Liver (tissue), 9 donors: ENCODE measurements around the gene VSIG10L2. TPM values are rescaled to one million over a fixed set of nuclear protein-coding genes. Genes with fewer than 3 reads are reported as not detected.

ENCODE experiments used
- DNase-seq: peaks from one replicate; pipeline ENCODE4 v3.0.0-alpha.2; 2017; ENCODE audit warnings: low spot score
- H3K27ac ChIP-seq, 2 donors: one replicate each; pipeline ENCODE4 v1.7.0; 2013; ENCODE audit warnings: inconsistent platforms in 2 of 2, low read length in 2 of 2, control low read depth in 1 of 2, low read depth in 1 of 2, mild to moderate bottlenecking in 1 of 2
- H3K27me3 ChIP-seq, 4 donors: one replicate each; pipeline versions ENCODE4 v1.6.1 to v1.7.0; 2013; ENCODE audit warnings: low read length in 3 of 4, inconsistent platforms in 1 of 4, mild to moderate bottlenecking in 1 of 4, moderate library complexity in 1 of 4; ENCODE audit not compliant: control insufficient read depth in 4 of 4, insufficient read depth in 4 of 4
- H3K36me3 ChIP-seq, 4 donors: one replicate each; pipeline versions ENCODE4 v1.6.1 to v1.7.0; 2013; ENCODE audit warnings: low read length in 3 of 4, mild to moderate bottlenecking in 3 of 4, low read depth in 1 of 4, moderate library complexity in 1 of 4; ENCODE audit not compliant: control insufficient read depth in 4 of 4, insufficient read depth in 3 of 4
- H3K4me1 ChIP-seq, 4 donors: one replicate each; pipeline versions ENCODE4 v1.6.1 to v1.7.0; 2013; ENCODE audit warnings: low read length in 3 of 4, mild to moderate bottlenecking in 3 of 4, moderate library complexity in 1 of 4; ENCODE audit not compliant: control insufficient read depth in 4 of 4, insufficient read depth in 4 of 4
- H3K4me3 ChIP-seq, 3 donors: one replicate each; pipeline versions ENCODE4 v1.6.1 to v1.7.0; 2013; ENCODE audit warnings: low read length in 3 of 3, control low read depth in 1 of 3, low read depth in 1 of 3, mild to moderate bottlenecking in 1 of 3
- H3K9ac ChIP-seq, 2 donors: one replicate each; pipeline ENCODE4 v1.7.0; 2013; ENCODE audit warnings: low read length in 2 of 2, mild to moderate bottlenecking in 2 of 2, moderate library complexity in 2 of 2, control low read depth in 1 of 2, low read depth in 1 of 2
- H3K9me3 ChIP-seq, 4 donors: one replicate each; pipeline versions ENCODE4 v1.6.1 to v1.7.0; 2013; ENCODE audit warnings: low read length in 3 of 4; ENCODE audit not compliant: control insufficient read depth in 4 of 4
- EGR1 ChIP-seq, 2 donors: IDR thresholded peaks; 2 replicates each; pipeline ENCODE4 v1.6.1; 2016 to 2018; ENCODE audit warnings: antibody characterized with exemption in 2 of 2, low read depth in 2 of 2
- FOXA1 ChIP-seq: IDR thresholded peaks from 2 replicates; pipeline ENCODE4 v1.6.1; 2016; ENCODE audit warnings: antibody characterized with exemption
- FOXA2 ChIP-seq: IDR thresholded peaks from 2 replicates; pipeline ENCODE4 v1.6.1; 2016; ENCODE audit warnings: antibody characterized with exemption
- GABPA ChIP-seq, 2 donors: IDR thresholded peaks in 1 of 2; conservative IDR thresholded peaks in 1 of 2; 2 replicates each; pipeline ENCODE4 v1.6.1; 2016; ENCODE audit warnings: antibody characterized with exemption in 2 of 2, mild to moderate bottlenecking in 1 of 2, moderate library complexity in 1 of 2
- HNF4A ChIP-seq, 2 donors: conservative IDR thresholded peaks; 2 replicates each; pipeline ENCODE4 v1.6.1; 2016; ENCODE audit warnings: antibody characterized with exemption in 2 of 2, mild to moderate bottlenecking in 2 of 2
- HNF4G ChIP-seq: IDR thresholded peaks from 2 replicates; pipeline ENCODE4 v1.6.1; 2016; ENCODE audit warnings: antibody characterized with exemption
- JUND ChIP-seq, 2 donors: IDR thresholded peaks; 2 replicates each; pipeline ENCODE4 v1.6.1; 2016; ENCODE audit warnings: antibody characterized with exemption in 2 of 2
- NR2F2 ChIP-seq: IDR thresholded peaks from 2 replicates; pipeline ENCODE4 v1.6.1; 2016; ENCODE audit warnings: antibody characterized with exemption
- RAD21 ChIP-seq, 2 donors: IDR thresholded peaks; 2 replicates each; pipeline ENCODE4 v1.6.1; 2016; ENCODE audit warnings: antibody characterized with exemption in 2 of 2, mild to moderate bottlenecking in 2 of 2
- RXRA ChIP-seq, 2 donors: IDR thresholded peaks; 2 replicates each; pipeline ENCODE4 v1.6.1; 2017 to 2018; ENCODE audit warnings: antibody characterized with exemption in 2 of 2, mild to moderate bottlenecking in 1 of 2
- SP1 ChIP-seq: IDR thresholded peaks from 2 replicates; pipeline ENCODE4 v1.6.1; 2018; ENCODE audit warnings: antibody characterized with exemption, mild to moderate bottlenecking
- TAF1 ChIP-seq: conservative IDR thresholded peaks from 2 replicates; pipeline ENCODE4 v1.6.1; 2016; ENCODE audit warnings: antibody characterized with exemption, mild to moderate bottlenecking
- YY1 ChIP-seq: IDR thresholded peaks from 2 replicates; pipeline ENCODE4 v1.6.1; 2016; ENCODE audit warnings: antibody characterized with exemption, mild to moderate bottlenecking
- WGBS: extraction: QIAGEN DNeasy Blood & Tissue Kit; methylation state at CpG from one replicate; pipeline ENCODE4 v1.1.7; 2013; 5-methylcytosine and 5-hydroxymethylcytosine counted together
- polyA plus RNA-seq, 2 donors: library from polyadenylated mRNA; stranded (reverse) in 1 of 2; unstranded in 1 of 2; fragments of 200-250 nt in 1 of 2; fragments of >200 nt in 1 of 2; fragmentation: Nextera tagmentation in 1 of 2; extraction: Ambion mirVana in 1 of 2; gene quantifications; one replicate each; pipeline versions ENCODE4 v1.2.1 to v1.2.3, GENCODE V29; 2013 to 2015
- total RNA-seq, 2 donors: library from RNA; depleted of rRNA; stranded (reverse); fragments of >200 nt; gene quantifications; one replicate each; pipeline ENCODE4 v1.2.3, GENCODE V29; 2014
- TF ChIP-seq, protein P1 (sequence below): IDR thresholded peaks from 2 replicates; pipeline ENCODE4 v1.6.1; 2016; ENCODE audit warnings: antibody characterized with exemption
- TF ChIP-seq, protein P2 (sequence below): IDR thresholded peaks from 2 replicates; pipeline ENCODE4 v1.6.1; 2016; ENCODE audit warnings: antibody characterized with exemption
- TF ChIP-seq, protein P3 (sequence below): fragments of 150-350 bp; IDR thresholded peaks from 2 replicates; pipeline ENCODE4 v1.5.1; 2017; ENCODE audit warnings: improper control_type of control experiment, low read depth, low read length; ENCODE audit not compliant: missing input control
- TF ChIP-seq, protein P4 (sequence below): IDR thresholded peaks from 2 replicates; pipeline ENCODE4 v1.6.1; 2016; ENCODE audit warnings: antibody characterized with exemption
- TF ChIP-seq, protein P5 (sequence below): IDR thresholded peaks from 2 replicates; pipeline ENCODE4 v1.6.1; 2016; ENCODE audit warnings: antibody characterized with exemption, mild to moderate bottlenecking
- donor health status: healthy.
- donor health status: healthy.
- donor health status: healthy.
- donor health status: healthy.
- donor health status: healthy.

The VSIG10L2 gene
- total and polyA plus RNA-seq, 4 donors, result not detected

DNA sequence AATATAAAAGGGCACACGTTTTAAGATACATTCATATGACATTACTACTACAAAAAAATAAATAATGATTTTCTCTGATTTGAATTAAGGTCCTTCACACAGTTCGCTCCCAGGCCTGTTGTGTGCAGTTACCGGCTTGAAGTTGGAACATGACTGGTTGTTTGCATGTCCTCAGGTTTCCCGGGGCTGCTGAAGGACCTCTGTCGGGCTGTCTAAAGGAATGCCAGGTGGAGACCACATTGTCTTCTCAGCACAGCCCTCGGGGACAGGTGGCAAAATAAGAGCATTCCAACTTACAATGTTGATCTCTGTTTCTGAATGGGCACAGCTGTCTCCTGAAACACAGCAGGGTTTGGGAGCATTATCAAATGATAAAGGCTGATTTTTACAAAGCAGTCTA, 14.9 kb downstream of the VSIG10L2 start:
- no peaks in the 10 kb centered on the region for H3K4me1 ChIP-seq
- peaks cover 0 to 2% (median 0%) of the 10 kb centered on the region in 4 donors for H3K36me3 ChIP-seq
- no peaks in the 10 kb centered on the region for H3K9me3 ChIP-seq
- TF ChIP-seq HNF4A (conservative IDR thresholded peaks at IDR 0.05) (no peak), SP1 (no peak)
- no peak overlapping the region for H3K4me3 ChIP-seq
- no peak overlapping the region for H3K27ac ChIP-seq
- DNase-seq, result no peak
- H3K9ac ChIP-seq, result no peak overlapping the region
- H3K27me3 ChIP-seq, result no peaks in the 10 kb centered on the region
- 89% methylated on average over 6 of the region's 6 CpGs for WGBS

DNA sequence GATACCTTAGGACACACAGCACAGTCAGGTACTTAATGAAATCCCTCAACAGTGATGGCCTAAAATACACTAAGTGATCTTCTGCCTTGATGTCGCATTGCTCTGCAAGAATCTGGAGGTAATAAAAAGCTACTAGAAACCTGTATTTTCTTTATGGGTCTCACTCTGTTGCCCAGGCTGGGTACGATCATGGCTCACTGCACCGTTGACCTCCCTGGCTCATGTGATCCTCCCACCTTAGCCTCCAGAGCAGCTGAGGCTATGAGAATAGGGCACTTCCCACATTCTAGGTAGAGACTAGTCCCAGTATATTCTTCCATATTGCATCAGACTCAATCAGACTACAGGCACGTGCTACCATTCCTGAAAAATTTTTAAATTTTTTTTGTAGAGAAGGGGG, 21.7 kb downstream of the VSIG10L2 start:
- Histone ChIP-seq H3K27ac (no peak overlapping the region), H3K9ac (no peak overlapping the region), H3K9me3 (no peaks in the 10 kb centered on the region), H3K36me3 (no peaks in the 10 kb centered on the region), H3K4me3 (no peak overlapping the region), H3K4me1 (peaks cover 3 to 10% (median 5%) of the 10 kb centered on the region in 4 donors), H3K27me3 (no peaks in the 10 kb centered on the region)
- 97% methylated on average over 4 of the region's 4 CpGs for WGBS
- DNase-seq, result no peak
- no peak for TF ChIP-seq RAD21 (IDR thresholded peaks at IDR 0.05)
- TF ChIP-seq FOXA1, result no peak

DNA sequence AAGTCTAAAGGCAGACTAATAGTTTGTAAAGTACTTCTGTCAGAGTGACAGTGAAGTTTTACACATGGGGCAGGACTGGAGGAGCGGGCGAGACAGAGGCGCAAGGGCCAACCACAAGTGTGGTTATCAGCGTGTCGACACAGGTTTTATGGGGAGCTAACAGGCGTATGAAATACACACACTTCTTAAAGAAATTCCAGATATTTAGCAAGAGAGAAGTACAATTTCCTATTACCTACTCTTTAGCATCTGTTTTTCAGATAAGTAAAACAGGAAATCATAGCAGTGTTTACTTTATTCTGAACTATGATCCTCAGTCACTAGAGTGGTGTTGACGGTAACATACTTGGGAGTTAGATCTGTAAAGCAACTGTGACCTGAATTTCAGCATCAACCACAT, 22.5 kb downstream of the VSIG10L2 start:
- no peak for DNase-seq

More for the DNA sequence above, 22.5 kb downstream of the VSIG10L2 start:
- Histone ChIP-seq H3K9ac (peak overlapping the region in 1 of 2 donors; percentile 30), H3K36me3 (no peaks in the 10 kb centered on the region), H3K4me1 (peaks cover 3 to 10% (median 5%) of the 10 kb centered on the region in 4 donors), H3K9me3 (no peaks in the 10 kb centered on the region), H3K4me3 (no peak overlapping the region), H3K27me3 (no peaks in the 10 kb centered on the region), H3K27ac (peak overlapping the region; percentile 56 to 61)
- no peak for TF ChIP-seq TAF1
- peak; percentile 32 for TF ChIP-seq NR2F2
- peak; percentile 93 for TF ChIP-seq SP1
- TF ChIP-seq, protein P1, sequence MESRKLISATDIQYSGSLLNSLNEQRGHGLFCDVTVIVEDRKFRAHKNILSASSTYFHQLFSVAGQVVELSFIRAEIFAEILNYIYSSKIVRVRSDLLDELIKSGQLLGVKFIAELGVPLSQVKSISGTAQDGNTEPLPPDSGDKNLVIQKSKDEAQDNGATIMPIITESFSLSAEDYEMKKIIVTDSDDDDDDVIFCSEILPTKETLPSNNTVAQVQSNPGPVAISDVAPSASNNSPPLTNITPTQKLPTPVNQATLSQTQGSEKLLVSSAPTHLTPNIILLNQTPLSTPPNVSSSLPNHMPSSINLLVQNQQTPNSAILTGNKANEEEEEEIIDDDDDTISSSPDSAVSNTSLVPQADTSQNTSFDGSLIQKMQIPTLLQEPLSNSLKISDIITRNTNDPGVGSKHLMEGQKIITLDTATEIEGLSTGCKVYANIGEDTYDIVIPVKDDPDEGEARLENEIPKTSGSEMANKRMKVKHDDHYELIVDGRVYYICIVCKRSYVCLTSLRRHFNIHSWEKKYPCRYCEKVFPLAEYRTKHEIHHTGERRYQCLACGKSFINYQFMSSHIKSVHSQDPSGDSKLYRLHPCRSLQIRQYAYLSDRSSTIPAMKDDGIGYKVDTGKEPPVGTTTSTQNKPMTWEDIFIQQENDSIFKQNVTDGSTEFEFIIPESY, result peak; percentile 42
- peak; percentile 36 for TF ChIP-seq YY1
- TF ChIP-seq FOXA2, result peak; percentile 96
- TF ChIP-seq JUND (IDR thresholded peaks at IDR 0.05), result peak; percentile 55 to 78
- TF ChIP-seq RXRA (IDR thresholded peaks at IDR 0.05), result peak; percentile 62 to 71
- TF ChIP-seq, protein P2, sequence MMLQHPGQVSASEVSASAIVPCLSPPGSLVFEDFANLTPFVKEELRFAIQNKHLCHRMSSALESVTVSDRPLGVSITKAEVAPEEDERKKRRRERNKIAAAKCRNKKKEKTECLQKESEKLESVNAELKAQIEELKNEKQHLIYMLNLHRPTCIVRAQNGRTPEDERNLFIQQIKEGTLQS, result no peak
- peak in 1 of 2 donors; percentile 33 for TF ChIP-seq GABPA (IDR thresholded peaks at IDR 0.05 in 1 of 2, conservative IDR thresholded peaks at IDR 0.05 in 1 of 2)
- peak; percentile 87 for TF ChIP-seq FOXA1
- peak; percentile 91 to 92 for TF ChIP-seq HNF4A (conservative IDR thresholded peaks at IDR 0.05)
- TF ChIP-seq, protein P3, sequence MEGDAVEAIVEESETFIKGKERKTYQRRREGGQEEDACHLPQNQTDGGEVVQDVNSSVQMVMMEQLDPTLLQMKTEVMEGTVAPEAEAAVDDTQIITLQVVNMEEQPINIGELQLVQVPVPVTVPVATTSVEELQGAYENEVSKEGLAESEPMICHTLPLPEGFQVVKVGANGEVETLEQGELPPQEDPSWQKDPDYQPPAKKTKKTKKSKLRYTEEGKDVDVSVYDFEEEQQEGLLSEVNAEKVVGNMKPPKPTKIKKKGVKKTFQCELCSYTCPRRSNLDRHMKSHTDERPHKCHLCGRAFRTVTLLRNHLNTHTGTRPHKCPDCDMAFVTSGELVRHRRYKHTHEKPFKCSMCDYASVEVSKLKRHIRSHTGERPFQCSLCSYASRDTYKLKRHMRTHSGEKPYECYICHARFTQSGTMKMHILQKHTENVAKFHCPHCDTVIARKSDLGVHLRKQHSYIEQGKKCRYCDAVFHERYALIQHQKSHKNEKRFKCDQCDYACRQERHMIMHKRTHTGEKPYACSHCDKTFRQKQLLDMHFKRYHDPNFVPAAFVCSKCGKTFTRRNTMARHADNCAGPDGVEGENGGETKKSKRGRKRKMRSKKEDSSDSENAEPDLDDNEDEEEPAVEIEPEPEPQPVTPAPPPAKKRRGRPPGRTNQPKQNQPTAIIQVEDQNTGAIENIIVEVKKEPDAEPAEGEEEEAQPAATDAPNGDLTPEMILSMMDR, result no peak
- TF ChIP-seq, protein P4, sequence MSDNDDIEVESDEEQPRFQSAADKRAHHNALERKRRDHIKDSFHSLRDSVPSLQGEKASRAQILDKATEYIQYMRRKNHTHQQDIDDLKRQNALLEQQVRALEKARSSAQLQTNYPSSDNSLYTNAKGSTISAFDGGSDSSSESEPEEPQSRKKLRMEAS, result peak; percentile 53
- TF ChIP-seq EGR1 (IDR thresholded peaks at IDR 0.05; ENCODE audit: low read depth in 2 of 2), result no peak
- peak; percentile 43 to 52 for TF ChIP-seq RAD21 (IDR thresholded peaks at IDR 0.05)
- TF ChIP-seq HNF4G, result peak; percentile 69
- TF ChIP-seq, protein P5, sequence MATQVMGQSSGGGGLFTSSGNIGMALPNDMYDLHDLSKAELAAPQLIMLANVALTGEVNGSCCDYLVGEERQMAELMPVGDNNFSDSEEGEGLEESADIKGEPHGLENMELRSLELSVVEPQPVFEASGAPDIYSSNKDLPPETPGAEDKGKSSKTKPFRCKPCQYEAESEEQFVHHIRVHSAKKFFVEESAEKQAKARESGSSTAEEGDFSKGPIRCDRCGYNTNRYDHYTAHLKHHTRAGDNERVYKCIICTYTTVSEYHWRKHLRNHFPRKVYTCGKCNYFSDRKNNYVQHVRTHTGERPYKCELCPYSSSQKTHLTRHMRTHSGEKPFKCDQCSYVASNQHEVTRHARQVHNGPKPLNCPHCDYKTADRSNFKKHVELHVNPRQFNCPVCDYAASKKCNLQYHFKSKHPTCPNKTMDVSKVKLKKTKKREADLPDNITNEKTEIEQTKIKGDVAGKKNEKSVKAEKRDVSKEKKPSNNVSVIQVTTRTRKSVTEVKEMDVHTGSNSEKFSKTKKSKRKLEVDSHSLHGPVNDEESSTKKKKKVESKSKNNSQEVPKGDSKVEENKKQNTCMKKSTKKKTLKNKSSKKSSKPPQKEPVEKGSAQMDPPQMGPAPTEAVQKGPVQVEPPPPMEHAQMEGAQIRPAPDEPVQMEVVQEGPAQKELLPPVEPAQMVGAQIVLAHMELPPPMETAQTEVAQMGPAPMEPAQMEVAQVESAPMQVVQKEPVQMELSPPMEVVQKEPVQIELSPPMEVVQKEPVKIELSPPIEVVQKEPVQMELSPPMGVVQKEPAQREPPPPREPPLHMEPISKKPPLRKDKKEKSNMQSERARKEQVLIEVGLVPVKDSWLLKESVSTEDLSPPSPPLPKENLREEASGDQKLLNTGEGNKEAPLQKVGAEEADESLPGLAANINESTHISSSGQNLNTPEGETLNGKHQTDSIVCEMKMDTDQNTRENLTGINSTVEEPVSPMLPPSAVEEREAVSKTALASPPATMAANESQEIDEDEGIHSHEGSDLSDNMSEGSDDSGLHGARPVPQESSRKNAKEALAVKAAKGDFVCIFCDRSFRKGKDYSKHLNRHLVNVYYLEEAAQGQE, result peak; percentile 44
- WGBS, result 38% methylated on average over 7 of the region's 7 CpGs
